Left lung (tissue), 10 donors: ENCODE data around the gene VPS41. TPM values are rescaled to one million over a fixed set of nuclear protein-coding genes. Genes with fewer than 3 reads are reported as not detected.

Experiments
- ATAC-seq: fragments of 200-7000 bp; cut with Tn5 transposase; one replicate; pipeline ENCODE4 v1.9.1; 2020; ENCODE audit warnings: moderate library complexity
- DNase-seq, 4 donors: peaks; one replicate each; pipeline ENCODE4 v3.0.0-alpha.2; 2013 to 2020
- H3K27ac ChIP-seq, 2 donors: fragments of 200-600 bp; sonication (generic) in 1 of 2; one replicate each; pipeline versions ENCODE4 v1.5.0 to v1.8.0; 2020 to 2021
- H3K27me3 ChIP-seq, 2 donors: fragments of 200-600 bp; sonication (generic) in 1 of 2; one replicate each; pipeline versions ENCODE4 v1.5.0 to v1.8.0; 2020 to 2021
- H3K36me3 ChIP-seq, 2 donors: fragments of 200-600 bp; sonication (generic) in 1 of 2; one replicate each; pipeline versions ENCODE4 v1.5.0 to v1.8.0; 2020 to 2021
- H3K4me1 ChIP-seq, 2 donors: fragments of 200-600 bp; one replicate each; pipeline ENCODE4 v1.8.0; 2021
- H3K4me3 ChIP-seq, 2 donors: fragments of 200-600 bp; sonication (generic) in 1 of 2; one replicate each; pipeline versions ENCODE4 v1.5.0 to v1.8.0; 2020 to 2021; ENCODE audit warnings: mild to moderate bottlenecking in 1 of 2
- H3K9me3 ChIP-seq, 2 donors: fragments of 200-600 bp; sonication (generic) in 1 of 2; one replicate each; pipeline versions ENCODE4 v1.5.0 to v1.8.0; 2020 to 2021
- intact Hi-C, 2 donors: fragments of 100-400 bp; cut with DNase I; formaldehyde crosslinking; loops; one replicate each; pipeline versions ENCODE4 v1.11.2 to v1.14.2; 2022
- polyA plus RNA-seq, 6 donors: library from polyadenylated mRNA; unstranded; fragments of 120-200 nt; gene quantifications; one replicate each; pipeline ENCODE4 v1.2.1, GENCODE V29; 2013; ENCODE audit not compliant: insufficient read length in 6 of 6
- total RNA-seq, 2 donors: library from RNA; stranded (reverse); fragmentation: NEBNext Ultra II Directional; extraction: Animal tissue kit (Norgen Biotek cat#: 25700); gene quantifications; one replicate each; pipeline ENCODE4 v1.2.1, GENCODE V29; 2021
- TF ChIP-seq, protein P1 (sequence below), 2 donors: fragments of 200-600 bp; sonication (generic) in 1 of 2; IDR thresholded peaks; one replicate each; pipeline versions ENCODE4 v1.5.0 to v1.8.0; 2021; ENCODE audit warnings: antibody characterized with exemption in 2 of 2
- donor health status: DM: no; HTN: yes; CAD: no.
- donor health status: DM: no; HTN: no; CAD: no.

Gene VPS41
- total and polyA plus RNA-seq, 8 donors = 63.0 to 99.9 (median 82.3) TPM

DNA sequence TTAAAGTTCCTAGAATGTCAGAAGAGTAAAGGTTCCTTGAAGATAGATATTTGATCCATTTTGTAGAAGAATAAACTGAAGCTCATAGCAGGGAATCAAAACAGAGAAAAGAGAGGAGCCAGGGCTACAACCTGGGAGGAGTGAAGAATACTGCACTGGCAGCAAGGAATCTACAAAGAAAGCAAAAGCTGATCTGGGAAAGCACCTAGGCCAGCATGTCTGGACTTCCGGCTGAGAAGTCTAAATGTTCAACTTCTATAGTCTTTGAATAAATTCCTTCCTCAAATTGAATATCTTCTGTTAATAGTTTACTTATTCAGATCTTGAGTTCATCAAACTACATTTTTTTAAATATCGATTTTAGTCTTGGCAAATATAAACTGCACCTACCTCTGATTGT is 78.2 kb downstream of the VPS41 start:
- Histone ChIP-seq H3K36me3 (peaks cover 0 to 8% of the 10 kb centered on the region in 2 donors), H3K27ac (no peak overlapping the region), H3K4me1 (no peaks in the 10 kb centered on the region), H3K27me3 (no peaks in the 10 kb centered on the region), H3K9me3 (no peaks in the 10 kb centered on the region), H3K4me3 (no peak overlapping the region)
- TF ChIP-seq, protein P1, sequence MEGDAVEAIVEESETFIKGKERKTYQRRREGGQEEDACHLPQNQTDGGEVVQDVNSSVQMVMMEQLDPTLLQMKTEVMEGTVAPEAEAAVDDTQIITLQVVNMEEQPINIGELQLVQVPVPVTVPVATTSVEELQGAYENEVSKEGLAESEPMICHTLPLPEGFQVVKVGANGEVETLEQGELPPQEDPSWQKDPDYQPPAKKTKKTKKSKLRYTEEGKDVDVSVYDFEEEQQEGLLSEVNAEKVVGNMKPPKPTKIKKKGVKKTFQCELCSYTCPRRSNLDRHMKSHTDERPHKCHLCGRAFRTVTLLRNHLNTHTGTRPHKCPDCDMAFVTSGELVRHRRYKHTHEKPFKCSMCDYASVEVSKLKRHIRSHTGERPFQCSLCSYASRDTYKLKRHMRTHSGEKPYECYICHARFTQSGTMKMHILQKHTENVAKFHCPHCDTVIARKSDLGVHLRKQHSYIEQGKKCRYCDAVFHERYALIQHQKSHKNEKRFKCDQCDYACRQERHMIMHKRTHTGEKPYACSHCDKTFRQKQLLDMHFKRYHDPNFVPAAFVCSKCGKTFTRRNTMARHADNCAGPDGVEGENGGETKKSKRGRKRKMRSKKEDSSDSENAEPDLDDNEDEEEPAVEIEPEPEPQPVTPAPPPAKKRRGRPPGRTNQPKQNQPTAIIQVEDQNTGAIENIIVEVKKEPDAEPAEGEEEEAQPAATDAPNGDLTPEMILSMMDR (IDR thresholded peaks at IDR 0.05) = no peak
- DNase-seq (no peak), ATAC-seq (no peak)
- intact Hi-C loops = no loop called here

DNA sequence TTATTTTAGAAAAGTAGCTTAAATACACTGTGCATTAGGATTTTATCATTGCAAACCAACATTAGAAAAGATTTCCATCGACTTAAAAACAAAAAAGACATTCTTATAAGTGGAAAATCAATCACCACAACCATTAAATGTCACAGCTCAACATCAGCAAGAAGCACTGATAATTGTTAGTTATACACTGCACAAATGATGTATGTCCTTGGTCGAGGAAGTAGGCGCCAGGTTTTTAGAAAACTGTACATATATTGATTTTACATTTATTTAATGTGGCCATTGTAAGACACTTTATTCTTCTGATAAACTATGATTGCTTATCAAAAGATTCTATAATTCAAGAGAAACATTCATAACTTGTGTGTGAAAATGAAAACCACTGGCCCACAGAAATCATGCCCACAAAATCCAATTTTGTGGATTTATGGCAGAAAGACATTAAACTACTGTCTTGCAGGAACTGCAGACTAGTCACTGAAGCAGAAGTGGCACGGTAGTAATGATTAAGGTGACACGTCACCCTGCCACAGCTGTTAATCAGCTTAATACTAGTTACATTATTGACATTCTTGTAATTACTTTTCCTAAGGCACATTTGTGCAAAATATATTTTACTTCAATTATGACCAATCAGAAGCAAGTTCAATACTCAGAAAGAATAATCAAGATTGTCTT is 79.4 kb downstream of the VPS41 start:
- intact Hi-C loops = no loop called here
- no peak for ATAC-seq
- peaks cover 0 to 8% of the 10 kb centered on the region in 2 donors for H3K36me3 ChIP-seq
- H3K4me3 ChIP-seq = no peak overlapping the region
- no peaks in the 10 kb centered on the region for H3K27me3 ChIP-seq
- no peak for DNase-seq
- no peaks in the 10 kb centered on the region for H3K4me1 ChIP-seq
- H3K27ac ChIP-seq = no peak overlapping the region
- TF ChIP-seq, protein P1 (IDR thresholded peaks at IDR 0.05) = no peak
- H3K9me3 ChIP-seq = no peaks in the 10 kb centered on the region

GRCh38 chr7:38828026-38828425 is 81.0 kb downstream of the VPS41 start:
- Histone ChIP-seq H3K9me3 (peaks cover 0 to 9% of the 10 kb centered on the region in 2 donors), H3K27ac (no peak overlapping the region), H3K27me3 (no peaks in the 10 kb centered on the region), H3K36me3 (peaks cover 0 to 16% of the 10 kb centered on the region in 2 donors), H3K4me3 (no peak overlapping the region), H3K4me1 (no peaks in the 10 kb centered on the region)
- no peak for DNase-seq
- no peak for ATAC-seq
- intact Hi-C loops = no loop called here
- TF ChIP-seq, protein P1 (IDR thresholded peaks at IDR 0.05) = no peak

- intact Hi-C loops = no loop called here
- H3K36me3 ChIP-seq = peaks cover 0 to 19% of the 10 kb centered on the region in 2 donors
- no peak overlapping the region for H3K27ac ChIP-seq
- no peak overlapping the region for H3K4me3 ChIP-seq
- DNase-seq = no peak
- no peaks in the 10 kb centered on the region for H3K27me3 ChIP-seq
- TF ChIP-seq, protein P1 (IDR thresholded peaks at IDR 0.05) = no peak
- H3K9me3 ChIP-seq = peaks cover 0 to 9% of the 10 kb centered on the region in 2 donors
- no peak for ATAC-seq
- no peaks in the 10 kb centered on the region for H3K4me1 ChIP-seq
Measured at GRCh38 chr7:38825721-38826440, 83.1 kb downstream of the VPS41 start.

GRCh38 chr7:38824948-38825347 is 84.0 kb downstream of the VPS41 start:
- DNase-seq (no peak), ATAC-seq (no peak)
- Histone ChIP-seq H3K27ac (no peak overlapping the region), H3K4me3 (no peak overlapping the region), H3K4me1 (no peaks in the 10 kb centered on the region), H3K36me3 (peaks cover 0 to 18% of the 10 kb centered on the region in 2 donors), H3K9me3 (peaks cover 0 to 9% of the 10 kb centered on the region in 2 donors), H3K27me3 (no peaks in the 10 kb centered on the region)
- intact Hi-C loops = no loop called here
- TF ChIP-seq, protein P1 (IDR thresholded peaks at IDR 0.05) = no peak
